Measurements from ENCODE around the gene ACKR2. TPM values are rescaled to one million over a fixed set of nuclear protein-coding genes. Genes with fewer than 3 reads are reported as not detected.

The ACKR2 gene, protein sequence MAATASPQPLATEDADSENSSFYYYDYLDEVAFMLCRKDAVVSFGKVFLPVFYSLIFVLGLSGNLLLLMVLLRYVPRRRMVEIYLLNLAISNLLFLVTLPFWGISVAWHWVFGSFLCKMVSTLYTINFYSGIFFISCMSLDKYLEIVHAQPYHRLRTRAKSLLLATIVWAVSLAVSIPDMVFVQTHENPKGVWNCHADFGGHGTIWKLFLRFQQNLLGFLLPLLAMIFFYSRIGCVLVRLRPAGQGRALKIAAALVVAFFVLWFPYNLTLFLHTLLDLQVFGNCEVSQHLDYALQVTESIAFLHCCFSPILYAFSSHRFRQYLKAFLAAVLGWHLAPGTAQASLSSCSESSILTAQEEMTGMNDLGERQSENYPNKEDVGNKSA
- 0.49 TPM for polyA plus RNA-seq (ENCODE audit: insufficient read length)

DNA sequence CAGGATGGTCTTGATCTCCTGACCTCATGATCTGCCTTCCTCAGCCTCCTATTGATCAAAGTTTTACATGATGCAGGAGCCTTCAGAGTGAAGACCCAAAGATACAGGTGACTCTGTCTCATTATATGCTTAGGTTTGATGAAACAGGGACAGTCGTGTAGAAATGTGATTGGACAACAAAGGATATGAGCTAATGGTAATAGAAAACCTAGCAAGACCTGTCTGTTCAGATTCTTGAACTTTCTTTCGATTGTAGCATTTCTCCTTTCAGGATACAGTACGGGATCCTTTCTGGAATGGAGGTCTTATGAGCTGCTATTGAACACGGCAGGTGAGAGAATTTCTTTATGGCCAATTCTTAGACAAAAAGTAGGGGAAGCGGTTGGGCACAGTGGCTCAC, at the start of gene ACKR2:
Gene ACKR2 (plus strand): TSS at position 244 of the 400 bp plus-strand sequence. CDS start 55,058 bp downstream, outside the sequence.
- no peak for DNase-seq

DNA sequence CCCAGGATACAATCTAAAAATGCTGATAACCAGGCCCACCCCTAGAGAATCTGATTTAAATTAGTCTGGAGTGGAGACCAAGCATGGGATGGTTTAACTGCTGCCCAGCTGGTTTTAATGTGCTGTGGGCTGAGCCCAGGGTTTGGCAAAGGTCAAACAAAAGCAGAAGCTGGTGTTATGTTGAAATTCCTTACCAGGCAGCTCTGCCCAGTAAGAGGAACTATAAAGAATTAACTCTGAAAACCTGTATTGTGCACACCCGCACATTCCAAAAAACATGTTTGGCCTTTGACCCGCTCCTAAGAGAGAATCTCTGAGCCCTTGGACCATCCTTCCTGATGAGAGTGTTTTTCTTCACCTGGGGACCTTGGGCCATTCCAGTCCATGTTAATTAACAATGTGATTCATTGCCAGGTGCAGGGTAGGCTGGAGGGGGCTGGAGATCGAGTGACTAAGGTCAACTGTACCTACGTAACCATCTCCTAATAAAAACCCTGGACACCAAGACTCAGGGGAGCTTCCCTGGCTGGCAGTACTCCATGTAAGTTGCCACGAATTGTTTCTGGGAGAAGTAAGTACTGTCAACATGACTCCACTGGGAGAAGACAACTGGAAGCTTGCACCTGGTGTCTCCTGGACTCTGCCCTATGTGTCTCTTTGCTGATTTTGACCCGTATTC, 47.1 kb upstream of the ACKR2 start:
- no peak for DNase-seq

DNA sequence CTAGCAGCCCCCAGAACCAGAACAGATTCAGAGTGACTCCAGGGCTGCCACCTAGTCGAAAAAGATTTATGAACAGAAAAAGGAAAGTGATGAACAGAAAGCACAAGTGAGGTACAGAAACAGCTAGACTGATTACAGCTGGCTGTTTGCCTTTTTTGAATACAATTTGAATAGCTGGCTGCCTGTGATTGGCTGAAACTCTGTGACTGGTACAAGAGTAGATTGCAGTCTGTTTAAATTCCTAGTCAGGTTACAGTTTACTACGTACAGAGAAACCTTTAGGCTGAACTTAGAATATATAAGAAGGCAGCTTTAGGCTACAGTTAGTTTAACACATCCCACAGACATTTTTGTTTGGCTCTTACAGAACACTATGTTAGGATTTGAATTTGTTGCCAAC, 46.2 kb upstream of the ACKR2 start:
- no peak for DNase-seq

GRCh38 chr3:42764115-42764514, 45.1 kb upstream of the ACKR2 start:
- no peak for DNase-seq

GRCh38 chr3:42764561-42765295, 44.5 kb upstream of the ACKR2 start:
- no peak for DNase-seq

GRCh38 chr3:42769477-42770131, 39.6 kb upstream of the ACKR2 start:
- no peak for DNase-seq

- no peak for DNase-seq
Observed at GRCh38 chr3:42771271-42771670, 38.0 kb upstream of the ACKR2 start.

GRCh38 chr3:42772670-42773408, 36.4 kb upstream of the ACKR2 start, which contains the start of gene CCDC13:
Gene CCDC13, minus strand, starts transcription at chr3:42773253. Its CDS starts 14,908 bp downstream, at chr3:42758345.
- DNase-seq = peak; percentile 93

DNA sequence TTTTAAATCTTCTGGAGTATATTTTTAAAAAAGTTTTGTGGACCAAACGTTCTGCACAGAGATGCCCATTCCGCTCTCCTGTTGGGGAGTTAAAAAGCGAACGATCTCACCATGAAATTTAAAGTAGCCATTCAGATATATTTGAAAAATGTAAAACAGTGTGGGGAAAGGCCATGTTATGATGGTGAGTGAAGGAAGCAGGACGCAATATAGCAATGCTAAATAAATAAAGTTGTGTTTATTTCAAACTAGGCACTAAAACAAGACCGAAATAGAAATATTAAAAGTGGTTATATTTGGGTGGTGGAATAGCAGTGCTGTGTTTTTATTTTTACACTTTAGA, 35.9 kb upstream of the ACKR2 start:
- no peak for DNase-seq

DNA sequence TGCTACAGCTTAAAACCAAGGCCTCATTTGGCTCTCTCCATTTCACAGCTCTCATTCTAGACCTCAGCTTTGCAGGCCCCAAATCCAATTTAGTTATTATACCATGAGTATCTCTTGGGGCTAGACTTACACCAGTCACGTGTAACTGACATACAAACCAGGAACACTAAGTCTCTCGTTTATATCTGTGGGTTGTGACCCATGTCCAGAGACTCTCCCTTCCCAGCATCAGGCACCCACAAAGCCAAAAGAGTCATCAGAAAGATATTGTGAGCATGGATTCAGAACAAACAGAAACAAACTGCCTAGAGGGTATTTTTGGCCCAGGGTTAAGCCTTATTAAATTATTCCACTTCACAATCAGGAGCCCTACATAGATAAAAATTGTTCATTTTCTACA, 30.6 kb upstream of the ACKR2 start:
- no peak for DNase-seq

DNA sequence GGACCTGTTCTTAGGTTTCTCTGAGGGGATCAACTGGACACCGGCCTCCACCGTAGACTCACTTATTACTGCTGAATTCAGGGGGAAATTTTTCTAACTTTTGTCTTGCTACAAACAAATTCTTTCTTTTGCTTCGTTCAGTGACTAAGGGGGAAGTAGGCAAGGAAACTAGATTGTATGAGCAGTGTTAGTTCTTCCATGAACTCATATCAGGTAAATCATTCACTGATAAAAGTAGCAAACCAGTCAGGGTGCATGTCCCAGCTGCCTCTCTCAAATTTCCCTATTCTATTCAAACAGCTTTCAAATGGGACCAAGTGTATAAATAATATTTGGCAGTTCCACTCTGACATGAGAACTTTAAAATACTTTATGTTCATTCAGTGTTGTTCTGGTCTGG, 28.8 kb upstream of the ACKR2 start:
- no peak for DNase-seq

DNA sequence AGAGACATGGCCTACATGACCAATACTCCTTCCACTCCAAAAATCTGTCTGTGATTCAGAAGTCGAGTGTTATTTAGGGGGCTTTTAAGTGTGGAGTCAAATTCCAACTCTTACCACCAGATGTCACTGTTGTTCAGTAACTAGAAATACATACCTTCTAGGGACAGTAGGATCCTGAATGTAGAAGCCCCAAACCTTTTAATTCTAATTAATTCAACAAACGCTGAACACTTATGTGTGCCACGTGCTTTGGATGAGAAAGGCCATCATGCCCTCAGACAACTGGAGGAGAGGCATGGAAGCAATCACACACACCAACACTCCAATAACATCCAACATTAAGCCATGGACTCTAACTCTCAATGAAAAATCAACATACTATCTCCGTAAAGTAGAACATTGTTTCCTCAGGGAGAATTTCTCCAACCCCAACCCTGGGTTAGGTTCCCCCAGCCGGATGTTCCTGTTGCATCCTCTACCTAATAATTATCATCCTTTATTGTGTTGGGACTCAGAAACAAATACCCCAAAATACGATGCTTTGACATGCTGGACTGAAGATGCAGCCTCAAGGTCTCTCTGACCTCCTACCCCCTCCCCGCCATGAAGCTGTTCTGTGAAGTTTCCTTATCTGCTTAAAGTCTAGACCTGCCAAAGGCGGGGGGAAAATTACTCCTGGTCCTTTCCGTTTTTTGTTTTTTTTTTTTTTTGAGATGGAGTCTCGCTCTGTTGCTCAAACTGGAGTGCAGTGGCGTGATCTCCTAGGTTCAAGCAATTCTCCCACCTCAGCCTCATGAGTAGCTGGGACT, 28.1 kb upstream of the ACKR2 start:
- peak; percentile 65 for DNase-seq

DNA sequence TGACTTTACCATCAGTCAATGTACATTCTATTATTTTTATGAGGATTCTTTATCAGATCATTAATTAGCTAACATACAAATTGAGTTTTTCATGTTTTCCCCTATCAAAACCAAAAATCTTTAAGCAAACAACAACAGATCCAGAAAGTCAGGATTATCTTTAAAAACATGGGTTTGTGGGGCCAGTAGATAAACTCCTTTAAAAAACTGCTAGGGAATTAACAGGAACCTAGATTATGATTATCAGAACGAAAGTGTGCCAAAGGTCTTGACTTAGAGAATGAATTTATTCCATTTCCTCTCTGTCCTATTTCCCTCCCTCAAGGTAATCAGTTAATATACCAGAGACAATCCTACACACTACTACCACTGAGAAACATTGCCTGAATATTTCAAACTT, 23.0 kb upstream of the ACKR2 start:
- DNase-seq = no peak

DNA sequence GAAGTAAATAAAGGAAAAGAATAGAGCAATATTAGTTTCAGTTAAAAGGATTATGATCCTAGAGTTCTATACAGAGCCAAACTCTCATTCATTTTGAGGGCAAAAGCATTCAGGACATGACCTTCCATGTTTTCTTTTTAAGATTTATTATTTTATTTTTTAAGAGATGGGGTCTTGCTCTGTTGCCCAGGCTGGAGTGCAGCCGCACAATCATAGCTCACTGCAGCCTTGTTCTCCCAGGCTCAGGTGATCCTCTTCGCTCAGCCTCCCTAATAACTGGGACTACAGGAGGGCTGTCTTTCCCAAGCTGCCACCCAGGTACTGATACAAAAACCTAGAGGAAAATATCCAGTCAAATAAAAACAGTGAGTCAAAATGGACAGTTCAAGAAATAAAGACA, 22.6 kb upstream of the ACKR2 start:
- DNase-seq = no peak

- no peak for DNase-seq
Observed at GRCh38 chr3:42790714-42791229, 18.5 kb upstream of the ACKR2 start.

- no peak for DNase-seq
Observed at GRCh38 chr3:42795621-42796181, 13.5 kb upstream of the ACKR2 start.

DNA sequence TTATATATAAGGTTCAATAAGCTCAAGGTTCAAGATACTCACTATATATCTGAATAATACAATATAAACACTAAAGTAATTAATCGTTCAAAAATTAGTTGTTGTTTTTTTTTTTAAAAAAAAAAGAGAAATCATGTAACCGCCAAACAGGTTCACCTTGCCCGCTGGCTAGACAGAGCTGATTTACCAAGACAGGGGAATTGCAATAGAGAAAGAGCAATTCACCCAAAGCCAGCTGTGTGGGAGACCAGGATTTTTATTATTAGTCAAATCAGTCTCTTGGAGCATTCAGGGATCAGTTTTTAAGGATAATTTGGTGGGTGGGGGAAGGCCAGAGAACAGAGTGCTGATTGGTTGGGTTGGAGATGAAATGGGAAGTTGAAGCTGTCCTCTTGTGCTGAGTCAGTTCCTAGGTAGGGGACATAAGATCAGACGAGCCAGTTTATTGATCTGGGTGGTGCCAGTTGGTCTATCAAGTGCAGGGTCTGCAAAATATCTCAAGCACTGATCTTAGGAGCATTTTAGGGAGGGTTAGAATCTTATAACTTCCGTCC, 12.8 kb upstream of the ACKR2 start:
- no peak for DNase-seq

- DNase-seq = no peak
Observed at GRCh38 chr3:42799376-42799775, 9.9 kb upstream of the ACKR2 start.

GRCh38 chr3:42800251-42800650, 9.0 kb upstream of the ACKR2 start:
- DNase-seq = no peak

GRCh38 chr3:42801048-42801620, 8.1 kb upstream of the ACKR2 start:
- DNase-seq = no peak
